Gastroesophageal sphincter (tissue), 3 donors: ENCODE results near the gene KRTAP16-1.

Source experiments
- EP300 ChIP-seq: sonication (generic); formaldehyde crosslinking; IDR thresholded peaks from one replicate; pipeline ENCODE4 v1.6.1; 2017; ENCODE audit warnings: antibody characterized with exemption, mild to moderate bottlenecking
- POLR2A ChIP-seq, 2 donors: fragments of 450-650 bp; IDR thresholded peaks; one replicate each; pipeline ENCODE4 v1.6.1; 2017; ENCODE audit warnings: antibody characterized with exemption in 2 of 2, mild to moderate bottlenecking in 2 of 2, moderate library complexity in 1 of 2
- TF ChIP-seq, protein P1 (sequence below), 4 experiments: fragments of 200-600 bp in 2 of 4; fragments of 450-650 bp in 2 of 4; sonication (generic) in 1 of 4; IDR thresholded peaks; one replicate each; pipeline ENCODE4 v1.5.1; 2017 to 2019; ENCODE audit warnings: antibody characterized with exemption in 4 of 4, mild to moderate bottlenecking in 2 of 4, moderate library complexity in 2 of 4

DNA sequence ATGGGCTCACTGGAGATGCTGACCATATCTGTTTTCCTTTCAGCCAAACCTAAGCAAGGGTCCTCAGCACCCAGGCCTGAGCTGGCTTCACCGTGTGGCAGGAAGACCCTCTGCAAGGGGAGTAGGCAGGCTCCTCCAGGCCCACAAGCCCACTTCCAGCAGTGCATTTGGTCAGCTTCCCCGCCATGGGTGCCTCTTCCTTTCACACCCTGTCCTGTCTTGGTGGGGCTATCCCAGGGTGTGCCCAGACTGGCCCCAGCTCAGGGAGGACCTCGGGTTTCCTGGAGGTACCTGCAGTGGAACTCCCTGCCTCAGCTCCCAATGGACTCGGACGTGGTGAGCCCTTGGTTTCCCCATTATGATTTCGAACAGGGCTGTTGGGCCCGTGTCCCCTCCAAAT is 19.1 kb upstream of the KRTAP16-1 start:
- TF ChIP-seq, protein P1, sequence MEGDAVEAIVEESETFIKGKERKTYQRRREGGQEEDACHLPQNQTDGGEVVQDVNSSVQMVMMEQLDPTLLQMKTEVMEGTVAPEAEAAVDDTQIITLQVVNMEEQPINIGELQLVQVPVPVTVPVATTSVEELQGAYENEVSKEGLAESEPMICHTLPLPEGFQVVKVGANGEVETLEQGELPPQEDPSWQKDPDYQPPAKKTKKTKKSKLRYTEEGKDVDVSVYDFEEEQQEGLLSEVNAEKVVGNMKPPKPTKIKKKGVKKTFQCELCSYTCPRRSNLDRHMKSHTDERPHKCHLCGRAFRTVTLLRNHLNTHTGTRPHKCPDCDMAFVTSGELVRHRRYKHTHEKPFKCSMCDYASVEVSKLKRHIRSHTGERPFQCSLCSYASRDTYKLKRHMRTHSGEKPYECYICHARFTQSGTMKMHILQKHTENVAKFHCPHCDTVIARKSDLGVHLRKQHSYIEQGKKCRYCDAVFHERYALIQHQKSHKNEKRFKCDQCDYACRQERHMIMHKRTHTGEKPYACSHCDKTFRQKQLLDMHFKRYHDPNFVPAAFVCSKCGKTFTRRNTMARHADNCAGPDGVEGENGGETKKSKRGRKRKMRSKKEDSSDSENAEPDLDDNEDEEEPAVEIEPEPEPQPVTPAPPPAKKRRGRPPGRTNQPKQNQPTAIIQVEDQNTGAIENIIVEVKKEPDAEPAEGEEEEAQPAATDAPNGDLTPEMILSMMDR (IDR thresholded peaks at IDR 0.05) = no peak
- TF ChIP-seq POLR2A (IDR thresholded peaks at IDR 0.05) = no peak
- no peak for TF ChIP-seq EP300
